GM12878 (cell line): Measurements from ENCODE around the gene MATN4. TPM values are rescaled to one million over a fixed set of nuclear protein-coding genes. Genes with fewer than 3 reads are reported as not detected.

Experiments used
- ATAC-seq: fragments of 200-7000 bp; cut with Tn5 transposase; 3 replicates; pipeline ENCODE4 v1.9.1; 2020; ENCODE audit warnings: mild to moderate bottlenecking, moderate library complexity
- BruUV-seq: library from RNA; stranded (reverse); fragments of 400-500 nt; replicated peaks from 2 replicates; lab custom pipeline; 2021; lab: Mats Ljungman, UMichigan
- CTCF ChIA-PET: fragments of 300-600 bp; sonication (Branson Sonifier 250); formaldehyde crosslinking; extraction: SDS; loops from one replicate; lab custom pipeline; 2021; ENCODE audit warnings: inconsistent platforms; lab: Yijun Ruan, JAX
- POLR2A ChIA-PET: fragments of 350-600 bp; formaldehyde crosslinking; extraction: SDS; loops from one replicate; lab custom pipeline; 2021; ENCODE audit warnings: inconsistent platforms; lab: Charles Lee
- RAD21 ChIA-PET: fragments of 300-600 bp; sonication (Branson Sonifier 250); formaldehyde crosslinking; loops from one replicate; lab custom pipeline; 2023; ENCODE audit warnings: antibody characterized with exemption; ENCODE audit not compliant: unreplicated experiment; lab: Charles Lee
- SMC1A ChIA-PET: fragments of 300-600 bp; sonication (Branson Sonifier 250); formaldehyde crosslinking; loops from one replicate; lab custom pipeline; 2023; ENCODE audit not compliant: unreplicated experiment, uncharacterized antibody; lab: Charles Lee
- DNase-seq: peaks from one replicate; pipeline ENCODE4 v3.0.0-alpha.2; 2011; ENCODE audit warnings: low read depth, low spot score
- FAIRE-seq: peaks from 3 replicates; lab custom pipeline; 2011; peaks lifted over from hg19 to GRCh38; lab: Jason Lieb, UNC
- H2AFZ ChIP-seq: 2 replicates; pipeline ENCODE4 v1.6.0; 2011; ENCODE audit warnings: low read depth, low read length, control low read depth; ENCODE audit not compliant: control insufficient read depth
- H3K27ac ChIP-seq: 2 replicates; pipeline ENCODE4 v1.5.1; 2011; ENCODE audit warnings: control low read depth; ENCODE audit not compliant: control insufficient read depth, insufficient read depth
- H3K27me3 ChIP-seq, 2 experiments: replicated peaks in 1 of 2; 2 replicates each; pipeline versions ENCODE4 v1.6.0 to v1.6.1; 2011; ENCODE audit warnings: low read length in 1 of 2; ENCODE audit not compliant: control insufficient read depth in 2 of 2, insufficient read depth in 2 of 2
- H3K36me3 ChIP-seq, 2 experiments: 2 replicates each; pipeline ENCODE4 v1.5.1; 2011; ENCODE audit warnings: low read length in 1 of 2; ENCODE audit not compliant: control insufficient read depth in 2 of 2, insufficient read depth in 2 of 2
- H3K4me1 ChIP-seq: 2 replicates; pipeline ENCODE4 v1.6.1; 2011; ENCODE audit warnings: mild to moderate bottlenecking, low read length, moderate library complexity, mixed read lengths; ENCODE audit not compliant: control insufficient read depth, insufficient read depth
- H3K4me2 ChIP-seq: 2 replicates; pipeline ENCODE4 v1.6.0; 2011; ENCODE audit warnings: control low read depth; ENCODE audit not compliant: control insufficient read depth, insufficient read depth
- H3K4me3 ChIP-seq: fragments of 200-600 bp; sonication (generic); 2 replicates; pipeline ENCODE4 v1.5.1; 2016
- H3K79me2 ChIP-seq: 2 replicates; pipeline ENCODE4 v1.6.0; 2011; ENCODE audit warnings: low read length; ENCODE audit not compliant: control insufficient read depth, insufficient read depth
- H3K9ac ChIP-seq: 2 replicates; pipeline ENCODE4 v1.8.0; 2011; ENCODE audit warnings: low read length, control low read depth, mixed read lengths; ENCODE audit not compliant: control insufficient read depth, insufficient read depth
- H3K9me3 ChIP-seq: replicated peaks from 3 replicates; pipeline ENCODE4 v1.5.1; 2011; ENCODE audit warnings: mild to moderate bottlenecking, low read length; ENCODE audit not compliant: control insufficient read depth, insufficient read depth
- H4K20me1 ChIP-seq: 2 replicates; pipeline ENCODE4 v1.6.0; 2011; ENCODE audit not compliant: control insufficient read depth, insufficient read depth
- ATF3 ChIP-seq: IDR thresholded peaks from 2 replicates; pipeline ENCODE4 v1.6.1; 2011; ENCODE audit warnings: low read depth, mild to moderate bottlenecking, low read length, moderate library complexity, borderline replicate concordance; ENCODE audit errors: extremely low read depth
- FOS ChIP-seq: IDR thresholded peaks from 3 replicates; pipeline ENCODE4 v1.6.1; 2011; ENCODE audit warnings: borderline replicate concordance; ENCODE audit not compliant: insufficient read length; ENCODE audit errors: extremely low read depth
- FOXM1 ChIP-seq: IDR thresholded peaks from 2 replicates; pipeline ENCODE4 v1.6.1; 2012; ENCODE audit warnings: low read depth, mild to moderate bottlenecking, inconsistent platforms, low read length, moderate library complexity
- GATAD2B ChIP-seq: fragments of 450-650 bp; conservative IDR thresholded peaks from 2 replicates; pipeline ENCODE4 v1.6.1; 2017; ENCODE audit warnings: low read depth, mild to moderate bottlenecking, moderate library complexity
- HDGF ChIP-seq: fragments of 450-650 bp; IDR thresholded peaks from 2 replicates; pipeline ENCODE4 v1.6.1; 2016; ENCODE audit warnings: antibody characterized with exemption
- MEF2B ChIP-seq: fragments of 450-650 bp; IDR thresholded peaks from 2 replicates; pipeline ENCODE4 v1.6.1; 2018; ENCODE audit warnings: mild to moderate bottlenecking, moderate library complexity; ENCODE audit not compliant: partially characterized antibody, poor library complexity, severe bottlenecking
- NR2F1 ChIP-seq: fragments of 450-650 bp; conservative IDR thresholded peaks from 2 replicates; pipeline ENCODE4 v1.6.1; 2017; ENCODE audit warnings: mild to moderate bottlenecking
- POLR2AphosphoS5 ChIP-seq: IDR thresholded peaks from 2 replicates; pipeline ENCODE4 v1.6.1; 2011; ENCODE audit warnings: mild to moderate bottlenecking, low read length, inconsistent platforms
- RAD21 ChIP-seq: IDR thresholded peaks from 2 replicates; pipeline ENCODE4 v1.6.1; 2011; ENCODE audit warnings: mild to moderate bottlenecking, low read depth, low read length, moderate library complexity; ENCODE audit not compliant: insufficient read depth
- SIN3A ChIP-seq: IDR thresholded peaks from 2 replicates; pipeline ENCODE4 v1.6.1; 2012; ENCODE audit warnings: low read depth, low read length, improper control_type of control experiment
- SMAD5 ChIP-seq: IDR thresholded peaks from 2 replicates; pipeline ENCODE4 v1.6.1; 2016; ENCODE audit warnings: antibody characterized with exemption, low read depth
- SREBF1 ChIP-seq: IDR thresholded peaks from 2 replicates; pipeline ENCODE4 v1.6.1; 2012; ENCODE audit warnings: mild to moderate bottlenecking, low read length
- SREBF2 ChIP-seq: IDR thresholded peaks from 2 replicates; pipeline ENCODE4 v1.6.1; 2012; ENCODE audit warnings: mild to moderate bottlenecking, low read length
- TARDBP ChIP-seq: IDR thresholded peaks from 2 replicates; pipeline ENCODE4 v1.6.1; 2016; ENCODE audit warnings: borderline replicate concordance
- ZBTB11 ChIP-seq: fragments of 450-650 bp; formaldehyde crosslinking; IDR thresholded peaks from 2 replicates; pipeline ENCODE4 v1.5.0; 2022; ENCODE audit warnings: mild to moderate bottlenecking, missing genetic modification characterization
- ZNF592 ChIP-seq: fragments of 450-650 bp; IDR thresholded peaks from 2 replicates; pipeline ENCODE4 v1.6.1; 2017; ENCODE audit warnings: mild to moderate bottlenecking, moderate library complexity
- WGBS: methylation state at CpG from one replicate; pipeline ENCODE4 v1.1.6; 2016; ENCODE audit warnings: low lambda C conversion rate; ENCODE audit not compliant: insufficient replicate concordance, insufficient coverage; ENCODE audit errors: missing lambda C conversion rate; 5-methylcytosine and 5-hydroxymethylcytosine counted together
- in situ Hi-C: fragments of 300-500 bp; cut with MboI; formaldehyde crosslinking; loops from 9 replicates; pipeline ENCODE4 v1.14.3; 2018; ENCODE audit warnings: mixed read lengths
- intact Hi-C: fragments of 100-400 bp; cut with micrococcal nuclease; formaldehyde crosslinking; loops from one replicate; pipeline ENCODE4 v1.14.2; 2022; ENCODE audit not compliant: unreplicated experiment
- polyA plus RNA-seq, 11 experiments: library from polyadenylated mRNA; depleted of rRNA in 4 of 11; unstranded in 6 of 11; stranded (reverse) in 5 of 11; fragments of >200 nt; fragmentation: Nextera tagmentation in 4 of 11; fragmentation: Illumina TruSeq in 1 of 11; extraction: Ambion mirVana in 4 of 11; extraction: Trizol in 1 of 11; gene quantifications; 1 replicate in 1 of 11; 2 replicates in 10 of 11; pipeline versions ENCODE4 v1.2.1 to v1.2.3, GENCODE V29; 2011 to 2016; ENCODE audit warnings: inconsistent platforms in 2 of 11, missing spikeins in 2 of 11, low read depth in 1 of 11
- total RNA-seq, 4 experiments: library from RNA; depleted of rRNA in 3 of 4; stranded (reverse); fragments of >200 nt in 3 of 4; fragmentation: Illumina TruSeq in 1 of 4; extraction: Trizol in 1 of 4; gene quantifications; 2 replicates each; pipeline versions ENCODE4 v1.2.1 to v1.2.3, GENCODE V29; 2013 to 2021

The MATN4 gene
- total and polyA plus RNA-seq, 10 of the 15 experiments (the other 5 are each of a cell fraction or from before 2014, with no cell fraction given): 0.10 to 0.15 TPM; not detected in 8

GRCh38 chr20:45292343-45292742 is 15.8 kb downstream of the MATN4 start (continued):
- TF ChIP-seq ATF3 (no peak), ZBTB11 (CRISPR knock-in tag) (no peak), GATAD2B (no peak)

GRCh38 chr20:45291526-45291925 is 16.6 kb downstream of the MATN4 start:
- Histone ChIP-seq H3K27ac (no peak overlapping the region), H3K4me1 (no peaks in the 10 kb centered on the region), H3K79me2 (no peaks in the 10 kb centered on the region), H3K4me2 (no peak overlapping the region), H3K9me3 (no peaks in the 10 kb centered on the region; the same call in 2 of the 3 replicates), H3K4me3 (no peak overlapping the region), H3K36me3 (no peaks in the 10 kb centered on the region), H3K9ac (no peak overlapping the region), H3K27me3 (peaks cover 6 to 7% of the 10 kb centered on the region in 2 experiments; a peak in 3 of 4 replicates), H2AFZ (no peak overlapping the region), H4K20me1 (no peaks in the 10 kb centered on the region)
- intact Hi-C loops: loop anchor here (5.0 kb wide), 4 partner anchors 154 to 254 kb away; no protein-coding TSS in a partner anchor
- no peak for ATAC-seq
- 64% methylated on average over 9 of the region's 9 CpGs for WGBS
- ChIA-PET SMC1A (interaction anchor here (0.6 to 2.9 kb wide), 6 partner anchors 10 to 1234 kb away, joined by 3 to 14 read pairs (median 8); no protein-coding TSS in a partner anchor), POLR2A (no interaction called here), CTCF (interaction anchor here (0.7 to 6.3 kb wide), 29 partner anchors 10 to 1463 kb away, joined by 3 to 53 read pairs (median 4); partner anchors contain the start of gene WFDC12), RAD21 (interaction anchor here (1.0 to 2.2 kb wide), 6 partner anchors 11 to 480 kb away, joined by 3 to 7 read pairs (median 4); no protein-coding TSS in a partner anchor)
- no TSS peak for BruUV-seq
- FAIRE-seq: no peak
- DNase-seq: no peak
- in situ Hi-C loops: no loop called here
- TF ChIP-seq SIN3A (no peak), SREBF1 (no peak), POLR2AphosphoS5 (no peak), TARDBP (no peak), SREBF2 (no peak), ZNF592 (no peak), MEF2B (no peak), RAD21 (no peak), SMAD5 (no peak), FOS (no peak), NR2F1 (no peak), HDGF (no peak), FOXM1 (no peak)
